Calu3 (cell line): ENCODE data around the gene ANKS1B. TPM values are rescaled to one million over a fixed set of nuclear protein-coding genes. Genes with fewer than 3 reads are reported as not detected.

Experiments
- Bru-seq: library from RNA; stranded (reverse); fragments of 400-500 nt; gene quantifications from one replicate; lab custom pipeline; 2021; lab: Mats Ljungman, UMichigan
- BruChase-seq, 2 experiments: library from RNA; stranded (reverse); fragments of 400-500 nt; gene quantifications; one replicate each; lab custom pipeline; 2021; lab: Mats Ljungman, UMichigan
- BruUV-seq: library from RNA; stranded (reverse); fragments of 400-500 nt; replicated peaks from 2 replicates; lab custom pipeline; 2021; lab: Mats Ljungman, UMichigan
- CTCF ChIA-PET: fragments of 300-600 bp; sonication (Branson Sonifier 250); formaldehyde crosslinking; loops from one replicate; lab custom pipeline; 2022; ENCODE audit warnings: antibody characterized with exemption; lab: Charles Lee
- DNase-seq: peaks from one replicate; pipeline ENCODE4 v3.0.0; 2022
- H3K27ac Mint-ChIP-seq: one replicate; pipeline ENCODE4 v1.8.0; 2022; ENCODE audit warnings: mixed read lengths; ENCODE audit not compliant: unreplicated experiment
- H3K27me3 Mint-ChIP-seq: one replicate; pipeline ENCODE4 v1.8.0; 2022; ENCODE audit warnings: mixed read lengths; ENCODE audit not compliant: unreplicated experiment
- H3K36me3 Mint-ChIP-seq: one replicate; pipeline ENCODE4 v1.8.0; 2022; ENCODE audit warnings: mild to moderate bottlenecking, moderate library complexity, mixed read lengths; ENCODE audit not compliant: insufficient read depth, unreplicated experiment
- H3K4me1 Mint-ChIP-seq: one replicate; pipeline ENCODE4 v1.8.0; 2022; ENCODE audit warnings: mild to moderate bottlenecking, low read depth, mixed read lengths; ENCODE audit not compliant: unreplicated experiment
- H3K4me3 Mint-ChIP-seq: one replicate; pipeline ENCODE4 v1.8.0; 2022; ENCODE audit warnings: mild to moderate bottlenecking, low read depth, moderate library complexity, mixed read lengths; ENCODE audit not compliant: unreplicated experiment
- H3K9me3 Mint-ChIP-seq: one replicate; pipeline ENCODE4 v1.8.0; 2022; ENCODE audit warnings: low read depth, mixed read lengths; ENCODE audit not compliant: unreplicated experiment
- intact Hi-C: fragments of 100-400 bp; cut with micrococcal nuclease; formaldehyde crosslinking; loops from one replicate; pipeline ENCODE4 v1.10.0; 2022; ENCODE audit not compliant: unreplicated experiment
- long read RNA-seq: library from polyadenylated mRNA; stranded (forward); transcript quantifications from one replicate; pipeline ENCODE4 v2.0.0, GENCODE V29; 2022
- total RNA-seq: library from RNA; stranded (reverse); gene quantifications from 2 replicates; pipeline ENCODE4 v1.2.3, GENCODE V29; 2022
- TF ChIP-seq, protein P1 (sequence below): fragments of 200-600 bp; IDR thresholded peaks from one replicate; pipeline ENCODE4 v1.8.0; 2022; ENCODE audit warnings: antibody characterized with exemption; ENCODE audit not compliant: unreplicated experiment

The ANKS1B gene
- total RNA-seq: 1.5 and 1.7 TPM in 2 replicates
- Bru-seq, nascent RNA: percentile 22 among the genes with signal in this experiment
- BruChase-seq, experiment 1, labeled RNA remaining after a 6-hour chase: percentile 26 among the genes with signal in this experiment
- percentile 27 among the genes with signal in this experiment for BruChase-seq, experiment 2, labeled RNA remaining after a 2-hour chase
- long read RNA-seq, partial matches to known transcripts: 0 of 1 reads
- long read RNA-seq, other reads (novel, unspliced or antisense): 1 of 1 reads

DNA sequence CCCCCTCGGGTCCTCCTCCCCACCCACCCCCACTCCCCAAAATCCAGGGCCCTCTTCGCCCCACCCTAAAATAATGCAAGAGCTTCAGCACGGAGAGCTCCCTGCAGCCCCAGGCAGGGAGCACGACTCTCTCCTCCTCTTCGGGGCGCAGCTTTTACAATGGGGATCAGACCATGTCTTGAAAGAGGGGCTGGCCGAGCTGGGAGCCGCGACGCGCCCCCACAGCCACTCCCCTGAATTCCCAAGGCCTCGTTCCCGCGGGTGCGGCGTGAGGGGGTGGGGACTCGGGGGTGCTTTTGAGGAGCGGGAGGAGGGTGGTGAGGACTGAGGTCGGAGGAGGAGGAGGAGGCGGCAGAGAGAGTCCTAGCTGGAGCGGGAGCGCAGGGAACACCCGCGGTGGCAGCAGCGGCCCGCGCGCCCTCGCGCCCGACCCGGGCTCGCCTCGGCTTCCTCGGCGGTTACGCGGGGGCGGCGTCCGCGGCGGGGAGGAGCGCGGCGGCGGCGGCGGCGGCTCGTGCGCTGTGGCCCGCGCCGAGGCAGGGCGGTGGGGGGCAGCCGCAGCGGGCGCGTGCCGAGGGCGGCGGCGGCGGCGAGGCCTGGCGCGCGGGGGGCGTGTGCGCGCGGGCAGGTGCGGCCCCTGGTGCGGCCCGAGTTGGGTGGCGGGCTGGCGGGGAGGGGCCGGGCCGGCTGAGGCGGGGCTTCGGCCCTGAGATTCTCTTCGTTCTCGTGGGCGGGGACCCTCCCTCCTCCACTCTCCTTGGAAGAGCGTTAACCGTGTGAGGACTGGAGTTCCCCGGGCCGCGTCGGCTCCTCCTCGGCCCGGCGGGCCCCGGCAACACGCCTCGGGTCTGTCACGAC, at the start of gene ANKS1B:
Gene ANKS1B, minus strand, starts transcription at position 666 of the 858 bp plus-strand sequence. CDS start 699 bp downstream, outside the sequence.
- Mint-ChIP-seq H3K4me3 (peak within 1 kb of the TSS; percentile 79), H3K27ac (peak within 1 kb of the TSS; percentile 50), H3K27me3 (peaks cover 18% of the 10 kb centered on the region), H3K4me1 (peaks cover 8% of the 10 kb centered on the region), H3K36me3 (peaks cover 17% of the 10 kb centered on the region), H3K9me3 (no peaks in the 10 kb centered on the region)
- TF ChIP-seq, protein P1, sequence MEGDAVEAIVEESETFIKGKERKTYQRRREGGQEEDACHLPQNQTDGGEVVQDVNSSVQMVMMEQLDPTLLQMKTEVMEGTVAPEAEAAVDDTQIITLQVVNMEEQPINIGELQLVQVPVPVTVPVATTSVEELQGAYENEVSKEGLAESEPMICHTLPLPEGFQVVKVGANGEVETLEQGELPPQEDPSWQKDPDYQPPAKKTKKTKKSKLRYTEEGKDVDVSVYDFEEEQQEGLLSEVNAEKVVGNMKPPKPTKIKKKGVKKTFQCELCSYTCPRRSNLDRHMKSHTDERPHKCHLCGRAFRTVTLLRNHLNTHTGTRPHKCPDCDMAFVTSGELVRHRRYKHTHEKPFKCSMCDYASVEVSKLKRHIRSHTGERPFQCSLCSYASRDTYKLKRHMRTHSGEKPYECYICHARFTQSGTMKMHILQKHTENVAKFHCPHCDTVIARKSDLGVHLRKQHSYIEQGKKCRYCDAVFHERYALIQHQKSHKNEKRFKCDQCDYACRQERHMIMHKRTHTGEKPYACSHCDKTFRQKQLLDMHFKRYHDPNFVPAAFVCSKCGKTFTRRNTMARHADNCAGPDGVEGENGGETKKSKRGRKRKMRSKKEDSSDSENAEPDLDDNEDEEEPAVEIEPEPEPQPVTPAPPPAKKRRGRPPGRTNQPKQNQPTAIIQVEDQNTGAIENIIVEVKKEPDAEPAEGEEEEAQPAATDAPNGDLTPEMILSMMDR: no peak
- intact Hi-C loops: loop anchor here (5.0 kb wide), 1 partner anchor 172 kb away; no protein-coding TSS in a partner anchor
- BruUV-seq: no TSS peak
- peak; percentile 67 for DNase-seq
- CTCF ChIA-PET: interaction anchor here (0.7 kb wide), 3 partner anchors 72 to 1846 kb away, joined by 3 to 6 read pairs (median 3); partner anchors contain the start of gene GNPTAB

DNA sequence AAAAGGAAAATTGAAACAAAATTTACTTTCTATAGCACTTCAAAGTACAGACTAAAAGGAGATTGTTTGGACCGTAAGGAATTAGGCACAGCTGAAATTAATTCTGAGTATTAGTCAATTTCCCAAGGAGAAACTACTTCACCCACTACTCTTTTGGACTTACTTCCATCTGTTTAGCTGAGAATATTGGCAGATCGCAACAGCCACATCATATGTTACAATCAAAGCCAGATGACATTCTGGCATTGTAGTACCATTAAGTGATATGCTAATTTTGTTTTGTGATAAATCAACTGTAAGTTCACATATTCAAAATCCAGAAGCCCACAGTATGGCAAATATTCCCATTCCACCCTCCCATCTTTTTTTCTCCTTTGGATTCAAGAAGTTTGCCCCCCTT, 47.1 kb upstream of the ANKS1B start:
- intact Hi-C loops: no loop called here
- H3K27ac Mint-ChIP-seq: no peak overlapping the region
- no peaks in the 10 kb centered on the region for H3K9me3 Mint-ChIP-seq
- no peaks in the 10 kb centered on the region for H3K4me1 Mint-ChIP-seq
- CTCF ChIA-PET: no interaction called here
- no peak overlapping the region for H3K4me3 Mint-ChIP-seq
- no TSS peak for BruUV-seq
- H3K36me3 Mint-ChIP-seq: no peaks in the 10 kb centered on the region
- TF ChIP-seq, protein P1: no peak
- no peak for DNase-seq
- no peaks in the 10 kb centered on the region for H3K27me3 Mint-ChIP-seq

DNA sequence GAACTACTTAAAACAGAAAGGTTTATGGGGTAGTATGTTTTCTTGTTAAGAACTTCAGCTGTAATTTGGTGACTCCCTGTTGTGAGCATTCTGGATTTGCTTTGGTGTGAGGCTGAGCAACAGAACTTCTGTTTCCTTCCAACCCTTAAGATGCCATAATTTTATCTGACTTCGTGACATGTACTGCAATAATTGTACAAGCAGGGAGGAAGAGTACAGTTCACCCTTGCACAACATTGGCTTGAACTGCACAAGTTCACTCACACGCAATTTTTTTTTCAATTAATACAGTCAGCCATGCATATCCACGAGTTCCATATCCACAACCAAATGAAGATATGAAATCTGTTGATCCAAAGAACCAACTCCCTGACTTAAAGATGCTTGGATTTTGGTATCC, 42.9 kb upstream of the ANKS1B start:
- no peak overlapping the region for H3K27ac Mint-ChIP-seq
- no peaks in the 10 kb centered on the region for H3K36me3 Mint-ChIP-seq
- no peaks in the 10 kb centered on the region for H3K27me3 Mint-ChIP-seq
- no peak overlapping the region for H3K4me3 Mint-ChIP-seq
- no peaks in the 10 kb centered on the region for H3K4me1 Mint-ChIP-seq
- BruUV-seq: no TSS peak
- CTCF ChIA-PET: no interaction called here
- TF ChIP-seq, protein P1: no peak
- H3K9me3 Mint-ChIP-seq: no peaks in the 10 kb centered on the region
- intact Hi-C loops: no loop called here
- DNase-seq: no peak

DNA sequence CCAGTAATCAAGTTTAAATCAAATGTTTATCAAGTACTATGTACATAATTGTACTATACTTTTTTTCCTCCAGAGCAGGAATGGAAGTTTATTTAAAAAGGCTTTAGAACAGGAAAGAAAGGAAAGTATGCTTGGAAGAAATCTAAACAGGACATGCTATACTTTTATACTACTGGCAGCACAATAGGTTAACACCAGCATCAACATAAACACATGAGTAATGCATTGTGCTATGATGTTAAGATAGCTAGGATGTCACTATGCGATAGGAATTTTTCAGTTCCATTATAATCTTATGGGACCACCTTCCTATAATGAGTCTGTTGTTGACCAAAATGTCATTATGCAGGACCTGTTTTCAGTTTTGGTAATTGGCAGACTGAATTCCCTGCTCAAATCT, 41.5 kb upstream of the ANKS1B start:
- Mint-ChIP-seq H3K9me3 (peaks cover 5% of the 10 kb centered on the region), H3K4me3 (no peak overlapping the region), H3K27ac (no peak overlapping the region), H3K36me3 (no peaks in the 10 kb centered on the region), H3K4me1 (no peaks in the 10 kb centered on the region), H3K27me3 (no peaks in the 10 kb centered on the region)
- intact Hi-C loops: no loop called here
- CTCF ChIA-PET: no interaction called here
- BruUV-seq: no TSS peak
- DNase-seq: no peak
- TF ChIP-seq, protein P1: no peak
